NCI-H146 (cell line): ENCODE results near the gene GNG3.
"Not testable (repeated sequence)": the region's sequence is repeated elsewhere in the genome, so short reads cannot be mapped to it uniquely, and the experiment has no call there.

ENCODE experiments used
- DNase-seq: peaks from one replicate; lab custom pipeline; 2025; lab: John Stamatoyannopoulos, UW

Gene GNG3

GRCh38 chr11:62687508-62688396 lies 19.7 kb upstream of the GNG3 start:
- DNase-seq: no peak

DNA sequence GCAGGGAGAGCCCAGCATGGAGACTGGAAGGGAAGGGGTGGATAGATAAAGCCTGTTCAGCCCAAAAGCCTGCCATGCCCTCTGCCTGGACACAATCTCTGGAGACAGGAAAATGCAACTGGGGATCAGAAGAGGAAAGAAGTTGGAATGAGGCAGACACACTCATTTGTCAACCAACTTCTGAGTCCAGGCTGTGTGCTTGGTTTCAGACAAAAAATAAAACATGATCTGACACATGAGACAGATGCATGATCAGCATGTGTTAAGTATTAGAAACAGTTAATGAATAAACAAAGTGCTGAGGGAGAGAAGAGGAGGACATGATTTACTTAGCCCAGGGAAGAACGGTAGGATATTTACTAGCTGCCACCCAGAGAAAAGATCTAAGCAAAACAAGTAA lies 19.0 kb upstream of the GNG3 start:
- no peak for DNase-seq

DNA sequence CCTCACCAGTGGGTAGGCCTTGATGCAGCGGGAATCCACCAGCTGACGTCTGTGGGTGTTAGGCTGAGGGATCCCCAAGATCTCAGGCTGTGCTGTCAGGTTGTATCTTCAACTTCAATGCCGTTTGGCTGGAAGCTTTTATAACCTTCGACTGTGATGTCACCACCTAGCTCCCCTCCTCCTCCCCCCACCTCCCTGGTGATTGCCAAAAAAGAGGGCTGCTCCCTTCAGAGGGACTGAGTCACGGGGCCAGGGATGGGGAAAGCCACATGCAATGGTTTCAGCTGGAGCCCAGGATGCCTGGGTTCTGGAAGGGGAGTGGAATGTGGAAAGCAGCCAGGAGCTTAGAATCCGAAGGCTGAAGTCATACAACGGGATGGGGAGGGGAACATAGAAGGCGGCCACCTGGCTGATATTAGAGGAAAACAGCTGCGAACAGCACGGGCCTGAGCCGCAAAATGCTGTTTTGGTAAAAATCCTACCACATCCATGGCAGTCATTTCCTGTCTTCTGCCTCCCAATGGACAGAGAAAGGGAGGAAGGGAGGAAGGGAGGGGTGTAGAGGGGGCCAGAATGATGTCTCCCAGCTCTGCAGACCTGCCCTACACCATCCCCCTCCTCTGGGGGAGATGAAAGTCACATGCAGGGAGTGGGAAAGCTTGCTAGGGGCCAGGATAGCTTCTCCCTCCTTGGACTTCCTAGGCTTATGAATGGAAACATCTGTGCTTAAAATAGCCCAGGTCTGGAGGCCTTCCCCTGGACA lies 17.9 kb upstream of the GNG3 start, which contains the start of gene LRRN4CL:
LRRN4CL (minus strand) TSS at position 110 of the 763 bp plus-strand sequence. CDS start 1,022 bp downstream, outside the sequence.
- DNase-seq: no peak

DNA sequence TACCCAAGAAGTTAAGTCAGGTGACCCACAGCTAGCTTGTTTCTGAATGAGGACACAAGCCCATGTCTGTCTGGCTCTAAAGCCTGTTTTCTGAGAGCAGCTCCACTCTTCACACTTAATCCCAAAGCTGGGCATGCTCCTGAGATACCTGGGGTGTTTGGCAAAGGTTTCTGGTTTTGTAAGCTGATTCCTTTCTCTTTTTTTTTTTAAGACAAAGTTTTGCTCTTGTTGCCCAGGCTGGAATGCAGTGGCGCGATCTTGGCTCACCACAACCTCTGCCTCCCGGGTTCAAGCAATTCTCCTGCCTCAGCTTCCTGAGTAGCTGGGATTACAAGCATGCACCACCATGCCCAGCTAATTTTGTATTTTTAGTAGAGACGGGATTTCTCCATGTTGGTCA lies 13.9 kb upstream of the GNG3 start:
- not testable (repeated sequence) for DNase-seq

DNA sequence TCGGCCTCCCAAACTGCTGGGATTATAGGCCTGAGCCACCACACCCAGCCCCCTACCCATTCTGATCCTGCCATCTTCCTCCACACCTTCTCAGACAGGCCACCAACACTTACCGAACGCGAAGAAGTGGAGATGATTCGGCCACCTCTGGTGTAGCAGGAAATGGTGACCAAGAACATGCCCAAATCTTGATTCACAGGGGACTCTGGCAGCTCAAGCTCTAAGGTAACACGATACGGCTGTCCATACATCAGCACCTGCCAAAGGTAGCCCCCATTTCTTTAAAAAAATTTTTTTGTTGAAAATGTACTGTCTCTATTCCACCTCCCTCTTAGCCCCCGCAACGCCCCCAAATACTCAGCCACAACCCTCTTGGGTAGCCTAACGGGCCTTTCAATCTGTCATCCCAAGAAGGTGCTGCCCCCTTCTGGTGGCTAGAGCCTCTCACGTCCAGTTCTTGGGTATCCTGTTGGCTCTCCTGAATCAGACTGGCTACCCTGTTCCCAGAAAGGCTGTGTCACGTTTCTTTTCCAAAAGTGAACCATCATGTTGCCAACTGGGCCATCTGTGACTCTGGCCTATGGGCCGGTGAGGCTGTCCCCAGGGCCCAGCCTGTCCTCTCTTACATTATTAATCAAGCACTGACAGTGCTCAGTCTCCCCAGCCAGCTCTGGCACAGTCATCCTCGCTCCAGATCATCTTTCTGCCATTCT lies 12.9 kb upstream of the GNG3 start:
- DNase-seq: peak; percentile 57

GRCh38 chr11:62702246-62702645 lies 5.2 kb upstream of the GNG3 start:
- no peak for DNase-seq

DNA sequence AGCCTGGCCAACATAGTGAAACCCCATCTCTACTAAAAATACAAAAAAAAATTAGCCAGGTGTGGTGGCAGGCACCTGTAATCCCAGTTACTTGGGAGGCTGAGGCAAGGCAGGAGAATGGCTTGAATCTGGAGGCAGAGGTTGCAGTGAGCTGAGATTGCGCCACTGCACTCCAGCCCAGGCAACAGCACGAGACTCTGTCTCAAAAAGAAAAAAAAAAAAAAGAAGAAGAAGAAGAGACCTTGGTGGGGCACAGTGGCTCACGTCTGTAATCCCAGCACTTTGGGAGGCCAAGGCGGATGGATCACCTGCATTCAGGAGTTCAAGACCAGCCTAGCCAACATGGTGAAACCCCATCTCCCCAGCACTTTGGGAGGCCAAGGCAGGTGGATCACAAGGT lies 3.6 kb upstream of the GNG3 start:
- not testable (repeated sequence) for DNase-seq

- peak; percentile 55 for DNase-seq
These were observed 2.1 kb upstream of the GNG3 start for GRCh38 chr11:62705413-62705812.

GRCh38 chr11:62705880-62706849 lies 1.3 kb upstream of the GNG3 start:
- DNase-seq: peak; percentile 98

DNA sequence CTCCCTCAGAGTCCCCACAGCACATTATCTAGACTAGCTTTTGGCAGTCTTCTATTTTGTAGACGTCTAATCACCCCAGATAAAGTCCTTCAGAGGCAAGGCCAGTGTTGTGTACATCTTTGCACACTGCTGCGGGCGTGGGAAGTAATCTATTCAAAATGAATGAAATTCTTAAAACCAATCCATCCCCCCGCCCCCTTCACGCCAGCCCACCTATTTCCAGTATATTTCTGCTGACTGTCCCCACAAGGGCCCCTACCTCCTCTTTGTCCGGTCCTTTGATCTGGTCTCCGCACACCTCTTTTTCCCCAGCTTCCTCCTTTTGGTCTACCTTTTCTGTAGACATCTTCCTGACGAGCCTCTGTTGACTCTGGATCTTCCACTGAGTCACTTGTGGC lies 627 bp upstream of the GNG3 start:
- no peak for DNase-seq

DNA sequence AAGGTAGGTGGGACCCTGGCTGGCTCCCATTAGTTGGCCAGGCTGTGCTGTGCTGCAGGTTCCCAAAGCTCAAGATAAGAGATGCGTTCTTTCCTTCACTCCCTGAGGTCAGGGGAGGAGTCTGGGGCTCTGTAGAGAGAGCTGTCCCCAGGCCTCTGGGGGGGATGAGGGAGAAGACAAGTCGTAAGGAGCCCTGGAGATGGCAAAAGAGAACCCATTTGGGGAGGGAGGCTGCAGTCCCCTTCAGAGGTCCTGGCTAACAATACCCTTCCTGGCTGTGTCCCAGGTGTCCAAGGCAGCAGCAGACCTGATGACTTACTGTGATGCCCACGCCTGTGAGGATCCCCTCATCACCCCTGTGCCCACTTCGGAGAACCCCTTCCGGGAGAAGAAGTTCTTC lies 916 bp downstream of the GNG3 start:
- no peak for DNase-seq

DNA sequence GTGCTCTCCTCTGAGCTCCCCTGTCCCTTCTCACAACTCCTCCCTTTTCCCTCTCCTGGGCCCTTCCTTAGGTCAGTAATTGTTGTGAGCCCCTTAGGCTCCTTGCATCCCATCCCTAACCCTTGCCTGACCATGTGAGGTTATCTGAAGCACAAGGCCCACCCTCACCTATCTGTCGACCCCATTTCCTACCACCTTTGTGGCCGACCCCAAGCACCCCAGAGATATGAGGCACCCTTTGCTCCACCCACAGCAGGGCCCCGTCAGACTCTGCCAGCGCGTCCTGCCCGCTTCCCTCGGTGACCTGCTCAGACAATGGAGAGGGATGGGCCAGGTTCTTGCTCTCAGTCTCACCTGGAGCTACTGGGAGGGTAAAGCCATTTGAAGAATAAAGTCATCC lies 1.3 kb downstream of the GNG3 start:
- peak; percentile 75 for DNase-seq

DNA sequence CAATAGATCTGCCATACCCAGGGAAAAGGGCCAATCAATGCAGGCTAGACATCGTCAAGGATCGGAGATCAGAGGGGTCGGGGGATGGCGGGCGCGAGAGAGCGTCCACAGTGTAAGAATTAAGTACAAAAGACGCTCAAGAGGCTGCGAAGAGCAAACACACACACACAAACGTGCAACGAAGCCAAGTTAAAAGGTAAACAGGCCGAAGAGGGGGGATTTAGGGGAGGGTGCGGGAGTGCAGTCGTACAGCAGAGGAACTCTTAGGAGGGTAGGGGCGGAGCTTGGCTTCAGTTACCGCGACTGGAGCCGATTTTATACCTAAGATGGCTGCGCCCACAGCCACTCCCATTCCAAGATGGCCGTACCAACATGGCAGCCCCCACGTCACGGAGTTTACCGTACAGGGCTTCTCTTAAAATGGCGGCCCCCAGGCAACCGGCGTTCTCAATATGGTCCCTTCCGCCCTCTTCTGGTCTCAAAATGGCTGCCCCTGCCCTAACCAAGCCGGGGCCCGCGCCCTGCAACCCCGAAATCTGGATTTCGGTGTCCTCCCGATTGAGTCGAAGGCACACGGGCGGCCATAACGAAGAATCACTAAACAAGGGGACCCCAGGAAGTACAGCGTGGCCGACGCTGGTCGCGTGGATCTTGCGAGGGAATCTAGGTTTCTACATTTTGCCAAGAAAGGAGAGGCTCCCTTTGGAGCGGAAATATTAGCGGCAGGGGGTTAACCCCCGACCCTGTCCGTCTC lies 1.9 kb downstream of the GNG3 start:
- DNase-seq: peak; percentile 99

DNA sequence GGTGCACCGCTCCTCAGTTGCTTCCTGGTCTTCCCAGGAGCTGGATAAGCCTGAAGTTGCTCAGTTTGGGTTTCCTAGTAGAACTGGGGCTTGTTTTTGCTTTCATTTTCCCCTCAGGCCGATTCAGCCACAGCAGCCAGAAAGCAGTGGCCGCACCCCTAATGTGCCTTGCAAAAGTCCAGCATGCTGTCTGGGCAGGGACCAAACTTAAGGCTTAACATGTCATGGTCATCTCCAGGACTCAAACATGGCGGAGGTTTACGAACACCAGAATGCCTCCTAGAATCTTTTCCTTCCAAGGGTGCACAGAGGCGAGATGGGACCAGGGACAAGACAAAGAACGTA lies 2.5 kb downstream of the GNG3 start:
- DNase-seq: no peak

DNA sequence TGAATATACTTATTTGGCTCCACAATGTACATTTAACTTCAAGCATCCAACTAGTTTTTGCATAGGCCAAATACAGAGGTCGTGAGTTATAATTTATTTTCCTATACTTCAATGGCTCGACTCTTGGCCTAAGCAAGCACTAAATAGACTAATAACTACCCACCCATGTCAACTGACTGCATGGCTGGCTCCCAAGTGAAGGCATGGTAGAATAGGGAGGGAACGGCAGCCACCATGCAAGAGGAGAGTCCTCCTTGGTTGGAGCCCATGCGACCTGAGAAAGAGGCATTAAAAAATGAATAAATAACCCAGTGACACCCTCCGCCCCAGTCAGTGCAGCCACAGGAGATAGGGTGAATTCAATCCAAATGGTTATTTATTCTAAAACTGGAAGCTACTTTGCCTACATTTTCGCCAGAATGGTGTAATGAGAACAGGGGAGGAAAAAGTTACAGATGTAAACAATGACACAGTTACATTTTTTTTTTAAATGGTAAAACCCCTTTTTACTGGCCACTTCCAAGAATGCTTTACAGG lies 4.9 kb downstream of the GNG3 start:
- no peak for DNase-seq

DNA sequence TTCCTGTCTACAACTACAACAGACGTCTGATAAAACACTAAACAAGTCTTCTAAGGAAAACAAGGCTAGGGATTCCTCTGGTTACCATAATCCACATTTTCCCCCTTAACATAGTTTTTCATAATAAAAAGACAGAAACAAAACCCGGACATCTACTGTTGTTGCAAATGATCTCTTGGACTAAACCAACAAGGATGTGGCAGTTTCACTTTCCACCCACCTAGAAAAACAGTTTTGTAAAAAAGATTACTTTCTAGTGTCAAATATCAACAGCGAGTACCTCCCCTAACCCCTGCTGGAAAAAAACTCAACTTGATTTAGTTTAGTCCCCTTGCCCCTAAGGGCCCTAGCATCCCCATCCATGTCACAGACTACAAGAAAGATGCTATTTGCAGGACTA lies 5.4 kb downstream of the GNG3 start:
- DNase-seq: no peak

- no peak for DNase-seq
These were observed 5.9 kb downstream of the GNG3 start for GRCh38 chr11:62713343-62713742.

- no peak for DNase-seq
These were observed 8.0 kb downstream of the GNG3 start for GRCh38 chr11:62715150-62716130.

DNA sequence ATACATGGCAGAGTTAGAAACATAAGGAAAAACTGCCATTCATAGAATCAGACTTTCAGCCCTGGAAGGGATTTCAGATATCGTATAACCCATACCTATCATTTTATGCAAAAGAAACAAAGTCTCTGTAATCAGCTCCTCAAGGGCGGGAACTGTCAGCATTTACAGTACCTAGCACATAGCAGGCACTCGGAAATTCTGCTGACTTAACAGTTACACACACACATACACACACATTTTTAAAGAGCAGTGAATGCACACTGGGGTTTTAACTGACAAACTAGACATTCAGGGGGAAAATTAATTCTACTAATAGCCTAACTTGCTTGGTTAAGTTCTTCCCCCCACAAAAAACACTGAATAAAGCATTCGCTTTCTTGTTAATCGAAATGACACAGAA lies 8.7 kb downstream of the GNG3 start:
- no peak for DNase-seq
